HEK293 (cell line): ENCODE data around the gene TCN1.

ENCODE experiments used
- CTCF ChIA-PET: fragments of 350-600 bp; formaldehyde crosslinking; extraction: SDS; loops from one replicate; lab custom pipeline; 2021; ENCODE audit warnings: antibody characterized with exemption; lab: Yijun Ruan, JAX
- POLR2A ChIA-PET: fragments of 300-600 bp; formaldehyde crosslinking; extraction: SDS; loops from one replicate; lab custom pipeline; 2020; ENCODE audit warnings: antibody characterized with exemption, inconsistent platforms; lab: Yijun Ruan, JAX
- H3K27ac ChIP-seq: fragments of 200-500 bp; sonication (Bioruptor generic); 2 replicates; pipeline ENCODE4 v1.5.1; 2014; ENCODE audit warnings: low read depth, low read length, control low read depth, inconsistent platforms; ENCODE audit errors: extremely low read depth
- H3K36me3 ChIP-seq, 2 experiments: fragments of 200-500 bp in 1 of 2; sonication (Bioruptor generic) in 1 of 2; 1 replicate in 1 of 2; 2 replicates in 1 of 2; pipeline ENCODE4 v1.5.1; 2014 to 2017; ENCODE audit warnings: inconsistent platforms in 2 of 2, low read length in 2 of 2; ENCODE audit not compliant: control insufficient read depth in 2 of 2, insufficient read depth in 1 of 2
- H3K4me1 ChIP-seq: fragments of 200-500 bp; sonication (Bioruptor generic); 2 replicates; pipeline ENCODE4 v1.5.1; 2014; ENCODE audit warnings: mild to moderate bottlenecking, low read length, inconsistent platforms; ENCODE audit not compliant: control insufficient read depth, insufficient read depth
- H3K4me3 ChIP-seq: 2 replicates; pipeline ENCODE4 v1.5.1; 2011; ENCODE audit warnings: low read depth, mild to moderate bottlenecking, control low read depth, low read length, moderate library complexity
- H3K9me3 ChIP-seq: fragments of 200-500 bp; sonication (Bioruptor generic); 2 replicates; pipeline ENCODE4 v1.5.1; 2014; ENCODE audit warnings: low read depth, low read length, inconsistent platforms; ENCODE audit not compliant: control insufficient read depth, insufficient read depth
- KLF8 ChIP-seq: fragments of 450-650 bp; formaldehyde crosslinking; IDR thresholded peaks from 2 replicates; pipeline ENCODE4 v1.5.1; 2016; ENCODE audit warnings: missing biosample characterization, missing genetic modification characterization
- RBAK ChIP-seq: fragments of 450-650 bp; formaldehyde crosslinking; IDR thresholded peaks from 2 replicates; pipeline ENCODE4 v1.5.1; 2016; ENCODE audit warnings: missing biosample characterization, missing genetic modification characterization
- WT1 ChIP-seq: fragments of 450-650 bp; formaldehyde crosslinking; IDR thresholded peaks from 2 replicates; pipeline ENCODE4 v1.5.1; 2016; ENCODE audit warnings: missing biosample characterization, missing genetic modification characterization
- YY2 ChIP-seq: fragments of 450-650 bp; formaldehyde crosslinking; IDR thresholded peaks from 2 replicates; pipeline ENCODE4 v1.5.1; 2016; ENCODE audit warnings: missing biosample characterization, missing genetic modification characterization
- ZFP41 ChIP-seq: fragments of 450-650 bp; formaldehyde crosslinking; IDR thresholded peaks from 2 replicates; pipeline ENCODE4 v1.5.1; 2016; ENCODE audit warnings: missing biosample characterization, missing genetic modification characterization, borderline replicate concordance
- ZNF140 ChIP-seq: fragments of 450-650 bp; formaldehyde crosslinking; IDR thresholded peaks from 2 replicates; pipeline ENCODE4 v1.5.1; 2016; ENCODE audit warnings: missing biosample characterization, missing genetic modification characterization
- ZNF2 ChIP-seq: fragments of 450-650 bp; formaldehyde crosslinking; IDR thresholded peaks from 2 replicates; pipeline ENCODE4 v1.5.1; 2016; ENCODE audit warnings: missing biosample characterization, missing genetic modification characterization
- ZNF223 ChIP-seq: fragments of 450-650 bp; formaldehyde crosslinking; IDR thresholded peaks from 2 replicates; pipeline ENCODE4 v1.5.1; 2016; ENCODE audit warnings: missing biosample characterization, missing genetic modification characterization
- ZNF48 ChIP-seq: fragments of 450-650 bp; formaldehyde crosslinking; IDR thresholded peaks from 2 replicates; pipeline ENCODE4 v1.5.1; 2016; ENCODE audit warnings: missing biosample characterization, missing genetic modification characterization
- ZNF501 ChIP-seq: fragments of 450-650 bp; formaldehyde crosslinking; IDR thresholded peaks from 2 replicates; pipeline ENCODE4 v1.5.1; 2016; ENCODE audit warnings: missing biosample characterization, missing genetic modification characterization
- ZNF529 ChIP-seq: fragments of 450-650 bp; formaldehyde crosslinking; IDR thresholded peaks from 2 replicates; pipeline ENCODE4 v1.5.1; 2017; ENCODE audit warnings: missing genetic modification characterization, missing biosample characterization; ENCODE audit not compliant: insufficient replicate concordance
- ZNF549 ChIP-seq: fragments of 450-650 bp; IDR thresholded peaks from 2 replicates; pipeline ENCODE4 v1.5.1; 2018; ENCODE audit warnings: missing biosample characterization, missing genetic modification characterization, mild to moderate bottlenecking, inconsistent platforms, moderate library complexity
- ZNF623 ChIP-seq: fragments of 450-650 bp; formaldehyde crosslinking; IDR thresholded peaks from 2 replicates; pipeline ENCODE4 v1.5.1; 2016; ENCODE audit warnings: missing biosample characterization, missing genetic modification characterization
- ZNF626 ChIP-seq: fragments of 450-650 bp; sonication (Bioruptor Pico); formaldehyde crosslinking; IDR thresholded peaks from 2 replicates; pipeline ENCODE4 v1.5.1; 2018; ENCODE audit warnings: missing biosample characterization, missing genetic modification characterization, inconsistent platforms
- ZNF777 ChIP-seq: fragments of 450-650 bp; formaldehyde crosslinking; IDR thresholded peaks from 2 replicates; pipeline ENCODE4 v1.5.1; 2017; ENCODE audit warnings: missing biosample characterization, missing genetic modification characterization, borderline replicate concordance
- ZSCAN16 ChIP-seq: fragments of 450-650 bp; formaldehyde crosslinking; IDR thresholded peaks from 2 replicates; pipeline ENCODE4 v1.5.1; 2016; ENCODE audit warnings: missing biosample characterization, missing genetic modification characterization
- ZSCAN23 ChIP-seq: fragments of 450-650 bp; formaldehyde crosslinking; IDR thresholded peaks from 2 replicates; pipeline ENCODE4 v1.5.1; 2016; ENCODE audit warnings: missing biosample characterization, missing genetic modification characterization
- TF ChIP-seq, protein P1 (sequence below): fragments of 450-650 bp; formaldehyde crosslinking; IDR thresholded peaks from 2 replicates; pipeline ENCODE4 v1.5.1; 2016; ENCODE audit warnings: missing biosample characterization, missing genetic modification characterization
- TF ChIP-seq, protein P2 (sequence below): fragments of 450-650 bp; formaldehyde crosslinking; IDR thresholded peaks from 2 replicates; pipeline ENCODE4 v1.5.1; 2017; ENCODE audit warnings: missing biosample characterization, mild to moderate bottlenecking, missing genetic modification characterization, moderate library complexity
- TF ChIP-seq, protein P3 (sequence below): fragments of 450-650 bp; formaldehyde crosslinking; optimal IDR thresholded peaks from 2 replicates; pipeline ENCODE3; 2016; ENCODE audit warnings: missing biosample characterization, mild to moderate bottlenecking, missing genetic modification characterization
- TF ChIP-seq, protein P4 (sequence below): fragments of 450-650 bp; formaldehyde crosslinking; conservative IDR thresholded peaks from 2 replicates; pipeline ENCODE4 v1.5.1; 2016; ENCODE audit warnings: low read depth, missing biosample characterization, missing genetic modification characterization

TCN1 gene

DNA sequence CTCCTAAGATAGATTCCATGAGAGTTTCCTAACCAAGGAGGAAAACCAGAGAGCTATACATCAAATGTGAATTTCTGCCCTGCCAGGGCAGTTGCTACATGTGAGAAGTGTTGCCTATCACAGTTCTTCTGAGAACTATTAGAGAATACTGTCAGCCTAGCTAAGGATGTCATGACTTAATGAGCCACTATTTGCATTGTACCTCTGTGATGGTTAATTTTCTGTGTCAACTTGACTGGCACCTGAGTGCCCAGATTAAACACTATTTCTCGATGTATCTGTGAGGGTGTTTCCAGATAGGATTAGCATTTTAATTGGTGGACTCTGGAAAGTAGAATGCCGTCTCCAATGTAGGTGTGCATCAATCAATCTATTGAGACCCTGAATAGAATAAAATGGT, 1.7 kb upstream of the TCN1 start:
- no peaks in the 10 kb centered on the region for H3K9me3 ChIP-seq
- H3K36me3 ChIP-seq = no peaks in the 10 kb centered on the region
- TF ChIP-seq YY2 (tag by site-specific recombination) = no peak
- TF ChIP-seq, protein P1, sequence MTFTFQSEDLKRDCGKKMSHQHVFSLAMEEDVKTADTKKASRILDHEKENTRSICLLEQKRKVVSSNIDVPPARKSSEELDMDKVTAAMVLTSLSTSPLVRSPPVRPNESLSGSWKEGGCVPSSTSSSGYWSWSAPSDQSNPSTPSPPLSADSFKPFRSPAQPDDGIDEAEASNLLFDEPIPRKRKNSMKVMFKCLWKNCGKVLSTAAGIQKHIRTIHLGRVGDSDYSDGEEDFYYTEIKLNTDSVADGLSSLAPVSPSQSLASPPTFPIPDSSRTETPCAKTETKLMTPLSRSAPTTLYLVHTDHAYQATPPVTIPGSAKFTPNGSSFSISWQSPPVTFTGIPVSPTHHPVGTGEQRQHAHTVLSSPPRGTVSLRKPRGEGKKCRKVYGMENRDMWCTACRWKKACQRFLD (tag by site-specific recombination) = no peak
- TF ChIP-seq, protein P2, sequence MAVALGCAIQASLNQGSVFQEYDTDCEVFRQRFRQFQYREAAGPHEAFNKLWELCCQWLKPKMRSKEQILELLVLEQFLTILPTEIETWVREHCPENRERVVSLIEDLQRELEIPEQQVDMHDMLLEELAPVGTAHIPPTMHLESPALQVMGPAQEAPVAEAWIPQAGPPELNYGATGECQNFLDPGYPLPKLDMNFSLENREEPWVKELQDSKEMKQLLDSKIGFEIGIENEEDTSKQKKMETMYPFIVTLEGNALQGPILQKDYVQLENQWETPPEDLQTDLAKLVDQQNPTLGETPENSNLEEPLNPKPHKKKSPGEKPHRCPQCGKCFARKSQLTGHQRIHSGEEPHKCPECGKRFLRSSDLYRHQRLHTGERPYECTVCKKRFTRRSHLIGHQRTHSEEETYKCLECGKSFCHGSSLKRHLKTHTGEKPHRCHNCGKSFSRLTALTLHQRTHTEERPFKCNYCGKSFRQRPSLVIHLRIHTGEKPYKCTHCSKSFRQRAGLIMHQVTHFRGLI (tag by site-specific recombination) = no peak
- TF ChIP-seq, protein P3, sequence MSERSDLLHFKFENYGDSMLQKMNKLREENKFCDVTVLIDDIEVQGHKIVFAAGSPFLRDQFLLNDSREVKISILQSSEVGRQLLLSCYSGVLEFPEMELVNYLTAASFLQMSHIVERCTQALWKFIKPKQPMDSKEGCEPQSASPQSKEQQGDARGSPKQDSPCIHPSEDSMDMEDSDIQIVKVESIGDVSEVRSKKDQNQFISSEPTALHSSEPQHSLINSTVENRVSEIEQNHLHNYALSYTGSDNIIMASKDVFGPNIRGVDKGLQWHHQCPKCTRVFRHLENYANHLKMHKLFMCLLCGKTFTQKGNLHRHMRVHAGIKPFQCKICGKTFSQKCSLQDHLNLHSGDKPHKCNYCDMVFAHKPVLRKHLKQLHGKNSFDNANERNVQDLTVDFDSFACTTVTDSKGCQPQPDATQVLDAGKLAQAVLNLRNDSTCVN (tag by site-specific recombination) = no peak
- TF ChIP-seq ZNF549 (tag by site-specific recombination) = no peak
- TF ChIP-seq ZNF140 = no peak
- CTCF ChIA-PET = interaction anchor here (0.6 kb wide), 1 partner anchor 468 kb away, joined by 5 read pairs; no protein-coding TSS in a partner anchor
- no peak overlapping the region for H3K4me3 ChIP-seq
- no peaks in the 10 kb centered on the region for H3K4me1 ChIP-seq
- H3K27ac ChIP-seq = no peak overlapping the region
- POLR2A ChIA-PET = no interaction called here

DNA sequence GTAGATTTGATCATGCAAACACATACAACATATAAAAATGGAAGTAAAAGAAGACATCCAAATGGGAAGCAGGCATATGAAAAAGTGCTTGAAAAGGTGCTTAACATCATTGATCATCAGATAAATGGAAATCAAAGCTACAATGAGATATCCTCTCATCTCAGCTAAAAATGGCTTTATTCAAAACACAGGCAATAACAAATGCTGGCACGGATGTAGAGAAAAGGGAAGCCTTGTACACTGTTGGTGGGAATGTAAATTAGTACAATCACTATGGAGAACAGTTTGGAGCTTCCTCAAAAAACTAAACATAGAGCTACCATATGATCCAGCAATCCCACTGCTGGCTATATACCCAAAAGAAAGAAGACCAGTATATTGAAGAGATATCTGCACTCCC, 549 bp upstream of the TCN1 start:
- CTCF ChIA-PET = interaction anchor here (0.7 kb wide), 2 partner anchors 52 to 1214 kb away, joined by 3 read pairs; no protein-coding TSS in a partner anchor
- Histone ChIP-seq H3K27ac (no peak overlapping the region), H3K9me3 (no peaks in the 10 kb centered on the region), H3K4me3 (no peak overlapping the region), H3K4me1 (no peaks in the 10 kb centered on the region), H3K36me3 (no peaks in the 10 kb centered on the region)
- TF ChIP-seq, protein P2 (tag by site-specific recombination) = no peak
- no peak for TF ChIP-seq ZNF501
- no peak for TF ChIP-seq ZNF623
- no peak for TF ChIP-seq ZNF529
- TF ChIP-seq ZNF48 (tag by site-specific recombination) = no peak
- TF ChIP-seq RBAK (tag by site-specific recombination) = no peak
- TF ChIP-seq ZFP41 (tag by site-specific recombination) = no peak
- no peak for TF ChIP-seq KLF8 (tag by site-specific recombination)
- no peak for TF ChIP-seq ZNF2
- no peak for TF ChIP-seq ZSCAN23 (tag by site-specific recombination)
- POLR2A ChIA-PET = no interaction called here

DNA sequence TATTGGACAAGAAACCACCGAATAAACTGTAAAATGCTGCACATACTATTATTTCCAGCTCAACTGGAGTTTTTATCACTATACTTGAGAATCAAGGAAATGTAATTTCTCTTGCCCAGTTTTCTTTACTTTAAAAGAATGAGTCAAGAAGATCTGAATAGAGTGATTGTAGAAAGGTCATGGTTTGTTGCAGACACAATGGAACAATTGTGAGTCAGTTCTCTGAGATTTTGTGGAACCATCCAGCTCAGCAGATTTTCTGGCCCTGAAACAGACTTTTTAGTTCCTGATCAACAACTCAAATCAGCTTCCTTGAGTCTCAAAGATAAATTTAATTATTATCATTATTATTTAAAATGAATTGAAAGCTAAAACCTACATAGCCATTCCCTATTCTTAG, 1.3 kb downstream of the TCN1 start:
- Histone ChIP-seq H3K27ac (no peak overlapping the region), H3K9me3 (no peaks in the 10 kb centered on the region), H3K4me1 (no peaks in the 10 kb centered on the region), H3K4me3 (no peak overlapping the region), H3K36me3 (no peaks in the 10 kb centered on the region)
- CTCF ChIA-PET = interaction anchor here (0.6 kb wide), 1 partner anchor 1138 kb away, joined by 3 read pairs; no protein-coding TSS in a partner anchor
- POLR2A ChIA-PET = no interaction called here
- TF ChIP-seq ZNF626 (tag by site-specific recombination) (no peak), WT1 (tag by site-specific recombination) (no peak), ZNF223 (no peak), ZSCAN16 (tag by site-specific recombination) (no peak), ZNF777 (tag by site-specific recombination) (no peak)
- TF ChIP-seq, protein P4, sequence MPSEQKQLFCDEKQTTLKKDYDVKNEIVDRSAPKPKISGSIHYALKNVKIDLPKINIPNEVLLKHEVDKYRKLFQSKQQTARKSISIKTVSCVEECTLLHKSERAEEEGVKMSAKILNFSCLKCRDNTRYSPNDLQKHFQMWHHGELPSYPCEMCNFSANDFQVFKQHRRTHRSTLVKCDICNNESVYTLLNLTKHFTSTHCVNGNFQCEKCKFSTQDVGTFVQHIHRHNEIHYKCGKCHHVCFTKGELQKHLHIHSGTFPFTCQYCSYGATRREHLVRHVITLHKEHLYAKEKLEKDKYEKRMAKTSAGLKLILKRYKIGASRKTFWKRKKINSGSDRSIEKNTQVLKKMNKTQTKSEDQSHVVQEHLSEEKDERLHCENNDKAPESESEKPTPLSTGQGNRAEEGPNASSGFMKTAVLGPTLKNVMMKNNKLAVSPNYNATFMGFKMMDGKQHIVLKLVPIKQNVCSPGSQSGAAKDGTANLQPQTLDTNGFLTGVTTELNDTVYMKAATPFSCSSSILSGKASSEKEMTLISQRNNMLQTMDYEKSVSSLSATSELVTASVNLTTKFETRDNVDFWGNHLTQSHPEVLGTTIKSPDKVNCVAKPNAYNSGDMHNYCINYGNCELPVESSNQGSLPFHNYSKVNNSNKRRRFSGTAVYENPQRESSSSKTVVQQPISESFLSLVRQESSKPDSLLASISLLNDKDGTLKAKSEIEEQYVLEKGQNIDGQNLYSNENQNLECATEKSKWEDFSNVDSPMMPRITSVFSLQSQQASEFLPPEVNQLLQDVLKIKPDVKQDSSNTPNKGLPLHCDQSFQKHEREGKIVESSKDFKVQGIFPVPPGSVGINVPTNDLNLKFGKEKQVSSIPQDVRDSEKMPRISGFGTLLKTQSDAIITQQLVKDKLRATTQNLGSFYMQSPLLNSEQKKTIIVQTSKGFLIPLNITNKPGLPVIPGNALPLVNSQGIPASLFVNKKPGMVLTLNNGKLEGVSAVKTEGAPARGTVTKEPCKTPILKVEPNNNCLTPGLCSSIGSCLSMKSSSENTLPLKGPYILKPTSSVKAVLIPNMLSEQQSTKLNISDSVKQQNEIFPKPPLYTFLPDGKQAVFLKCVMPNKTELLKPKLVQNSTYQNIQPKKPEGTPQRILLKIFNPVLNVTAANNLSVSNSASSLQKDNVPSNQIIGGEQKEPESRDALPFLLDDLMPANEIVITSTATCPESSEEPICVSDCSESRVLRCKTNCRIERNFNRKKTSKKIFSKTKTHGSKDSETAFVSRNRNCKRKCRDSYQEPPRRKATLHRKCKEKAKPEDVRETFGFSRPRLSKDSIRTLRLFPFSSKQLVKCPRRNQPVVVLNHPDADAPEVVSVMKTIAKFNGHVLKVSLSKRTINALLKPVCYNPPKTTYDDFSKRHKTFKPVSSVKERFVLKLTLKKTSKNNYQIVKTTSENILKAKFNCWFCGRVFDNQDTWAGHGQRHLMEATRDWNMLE = no peak
- TF ChIP-seq, protein P3 (tag by site-specific recombination) = no peak
